Activated CD8-positive, alpha-beta T cell treated with anti-CD3 and anti-CD28 coated beads, Interleukin-2, amount 10 ng/mL, durations not matched to agents 7 days and 5 days (primary cell): Measurements from ENCODE around the gene PTPN5. TPM values are rescaled to one million over a fixed set of nuclear protein-coding genes. Genes with fewer than 3 reads are reported as not detected.
A peak's percentile ranks its signal among the peaks of the same experiment; 100 is the strongest.

Experiments used
- ATAC-seq: fragments of 150-1000 bp; cut with Tn5 transposase; one replicate; pipeline ENCODE4 v1.10.0; 2021; ENCODE audit warnings: moderate library complexity
- CTCF ChIA-PET: fragments of 350-600 bp; sonication (Branson Sonifier 250); formaldehyde crosslinking; loops from one replicate; lab custom pipeline; 2021; ENCODE audit warnings: antibody characterized with exemption; lab: Charles Lee
- POLR2A ChIA-PET: fragments of 350-600 bp; sonication (Branson Sonifier 250); formaldehyde crosslinking; loops from one replicate; lab custom pipeline; 2021; ENCODE audit warnings: antibody characterized with exemption; lab: Charles Lee
- DNase-seq: peaks from one replicate; pipeline ENCODE4 v3.0.0-alpha.2; 2020
- H3K27ac Mint-ChIP-seq: one replicate; pipeline ENCODE4 v1.8.0; 2021; ENCODE audit warnings: mild to moderate bottlenecking, mixed read lengths
- H3K27me3 Mint-ChIP-seq: one replicate; pipeline ENCODE4 v1.8.0; 2021; ENCODE audit warnings: low read depth, mixed read lengths
- H3K36me3 Mint-ChIP-seq: one replicate; pipeline ENCODE4 v1.8.0; 2021; ENCODE audit warnings: low read depth, mixed read lengths
- H3K4me1 Mint-ChIP-seq: one replicate; pipeline ENCODE4 v1.8.0; 2021; ENCODE audit warnings: low read depth, mixed read lengths
- H3K4me3 Mint-ChIP-seq: one replicate; pipeline ENCODE4 v1.8.0; 2021; ENCODE audit warnings: mild to moderate bottlenecking, mixed read lengths
- H3K9me3 Mint-ChIP-seq: one replicate; pipeline ENCODE4 v1.8.0; 2022; ENCODE audit warnings: mixed read lengths; ENCODE audit not compliant: insufficient read depth
- total RNA-seq, 2 experiments: library from RNA; stranded (reverse); gene quantifications; one replicate each; pipeline ENCODE4 v1.2.3, GENCODE V29; 2021

Gene PTPN5
- total RNA-seq, 2 experiments from 2014 or later, result not detected

GRCh38 chr11:18721561-18722292 lies 69.9 kb downstream of the PTPN5 start:
- H3K4me1 Mint-ChIP-seq, result peaks cover 12% of the 10 kb centered on the region
- no peaks in the 10 kb centered on the region for H3K36me3 Mint-ChIP-seq
- ChIA-PET CTCF (interaction anchor here (0.6 to 3.9 kb wide), 59 partner anchors 8 to 674 kb away, joined by 3 to 42 read pairs (median 4); partner anchors contain the start of genes SAAL1, SPTY2D1, TMEM86A and TSG101), POLR2A (interaction anchor here (1.6 kb wide), 1 partner anchor 195 kb away, joined by 6 read pairs; the partner anchor contains the start of gene TSG101)
- peak overlapping the region; percentile 18 for H3K27ac Mint-ChIP-seq
- peaks cover 15% of the 10 kb centered on the region for H3K27me3 Mint-ChIP-seq
- peak overlapping the region; percentile 79 for H3K4me3 Mint-ChIP-seq
- H3K9me3 Mint-ChIP-seq, result no peaks in the 10 kb centered on the region
- peak; percentile 66 for DNase-seq
- peak; percentile 56 for ATAC-seq

DNA sequence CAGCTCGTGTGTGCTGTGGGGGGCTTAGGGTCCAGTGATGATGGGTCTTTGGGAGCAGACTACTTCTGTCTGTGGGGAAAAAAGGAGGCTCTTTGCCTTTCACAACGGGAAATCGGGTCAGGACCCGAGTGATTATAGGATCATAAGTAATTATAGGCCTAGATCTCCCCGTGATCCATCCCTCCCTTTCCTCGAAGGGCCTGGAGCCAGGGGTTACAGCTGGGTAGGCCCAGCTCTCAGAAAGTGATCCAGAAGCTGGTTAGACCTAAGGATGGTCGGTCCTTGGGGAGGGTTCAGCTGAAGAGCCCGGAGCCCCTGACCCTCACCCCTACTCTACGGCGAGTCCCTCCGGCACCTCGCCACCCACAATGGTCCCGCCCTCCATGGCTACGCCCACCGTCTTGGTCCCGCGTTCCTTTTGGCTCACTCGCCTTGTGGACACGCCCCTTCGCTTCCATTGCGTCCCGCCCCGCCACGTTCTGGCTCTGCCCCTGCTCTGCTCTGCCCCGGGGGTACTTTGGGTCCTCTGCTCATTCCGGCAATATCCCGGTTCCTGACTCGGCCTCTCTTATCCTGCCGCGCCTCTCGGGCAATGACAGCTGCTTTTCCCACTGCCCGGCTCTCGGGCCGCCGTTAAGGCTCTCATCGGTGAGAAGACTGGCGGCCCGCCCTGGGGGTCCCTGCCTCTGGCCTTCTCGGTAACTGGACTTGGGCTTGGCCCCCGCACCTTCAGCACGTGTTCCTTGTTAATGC lies 70.6 kb downstream of the PTPN5 start:
- Mint-ChIP-seq H3K4me3 (peak overlapping the region; percentile 79), H3K27me3 (peaks cover 16% of the 10 kb centered on the region), H3K4me1 (peaks cover 12% of the 10 kb centered on the region), H3K9me3 (no peaks in the 10 kb centered on the region), H3K36me3 (no peaks in the 10 kb centered on the region), H3K27ac (no peak overlapping the region)
- ATAC-seq (peak; percentile 95), DNase-seq (peak; percentile 83)
- CTCF ChIA-PET, result interaction anchor here (0.8 to 3.9 kb wide), 34 partner anchors 8 to 605 kb away, joined by 3 to 42 read pairs (median 6); partner anchors contain the start of genes SPTY2D1, TMEM86A and TSG101
- POLR2A ChIA-PET, result no interaction called here

- ChIA-PET POLR2A (no interaction called here), CTCF (interaction anchor here (0.9 to 2.9 kb wide), 6 partner anchors 11 to 476 kb away, joined by 3 to 21 read pairs (median 4); no protein-coding TSS in a partner anchor)
- Mint-ChIP-seq H3K27me3 (peaks cover 16% of the 10 kb centered on the region), H3K4me3 (peak overlapping the region; percentile 79), H3K9me3 (no peaks in the 10 kb centered on the region), H3K27ac (no peak overlapping the region), H3K4me1 (peaks cover 12% of the 10 kb centered on the region), H3K36me3 (no peaks in the 10 kb centered on the region)
- ATAC-seq (no peak), DNase-seq (no peak)
These were observed 71.3 kb downstream of the PTPN5 start for GRCh38 chr11:18720091-18720807.

DNA sequence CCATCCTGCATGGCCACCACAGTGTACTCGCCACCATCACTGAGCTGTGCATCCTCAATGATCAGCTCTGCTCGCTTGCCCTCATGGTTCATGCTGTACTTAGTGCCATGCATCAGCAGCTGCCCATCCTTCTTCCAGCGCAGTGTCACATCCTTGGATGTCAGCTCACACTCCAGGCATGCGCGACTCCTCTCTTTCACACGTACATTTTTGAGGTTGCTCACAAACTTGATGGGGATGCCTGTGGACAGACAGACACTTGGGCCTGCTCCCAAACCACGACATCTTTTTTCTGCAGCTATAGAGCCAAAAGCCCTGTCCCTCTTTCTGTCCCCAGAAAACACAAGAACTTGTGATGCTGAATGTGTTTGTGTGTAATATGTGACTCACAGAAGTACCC lies 76.1 kb downstream of the PTPN5 start:
- no peaks in the 10 kb centered on the region for H3K9me3 Mint-ChIP-seq
- H3K27me3 Mint-ChIP-seq, result peaks cover 12% of the 10 kb centered on the region
- H3K27ac Mint-ChIP-seq, result no peak overlapping the region
- ChIA-PET POLR2A (no interaction called here), CTCF (interaction anchor here (1.1 to 2.8 kb wide), 2 partner anchors 12 to 91 kb away, joined by 3 to 7 read pairs; no protein-coding TSS in a partner anchor)
- peaks cover under 1% of the 10 kb centered on the region for H3K4me1 Mint-ChIP-seq
- DNase-seq (no peak), ATAC-seq (no peak)
- H3K4me3 Mint-ChIP-seq, result no peak overlapping the region
- H3K36me3 Mint-ChIP-seq, result no peaks in the 10 kb centered on the region

DNA sequence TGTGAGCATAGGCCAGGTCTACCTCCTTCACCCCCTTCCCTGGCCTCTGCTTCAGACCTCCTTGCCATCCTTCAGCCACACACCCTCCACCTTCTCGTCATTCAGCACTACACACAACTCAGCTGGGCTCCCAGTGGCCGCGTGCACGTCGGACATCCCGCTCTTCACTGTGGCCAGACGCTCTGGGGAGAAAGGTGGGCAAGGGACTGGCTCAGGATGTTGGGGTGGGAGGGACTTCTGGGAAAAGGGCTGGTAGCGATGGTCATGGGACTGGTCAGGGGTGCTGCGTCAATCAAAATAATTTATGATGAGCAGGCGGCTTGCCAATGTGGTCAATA lies 77.2 kb downstream of the PTPN5 start:
- ATAC-seq (no peak), DNase-seq (no peak)
- Mint-ChIP-seq H3K4me3 (no peak overlapping the region), H3K36me3 (no peaks in the 10 kb centered on the region), H3K27me3 (peaks cover 12% of the 10 kb centered on the region), H3K4me1 (no peaks in the 10 kb centered on the region), H3K9me3 (no peaks in the 10 kb centered on the region), H3K27ac (no peak overlapping the region)
- CTCF ChIA-PET, result interaction anchor here (2.5 to 3.2 kb wide), 2 partner anchors 9 to 14 kb away, joined by 11 to 30 read pairs; no protein-coding TSS in a partner anchor
- POLR2A ChIA-PET, result no interaction called here

- DNase-seq (no peak), ATAC-seq (no peak)
- H3K4me3 Mint-ChIP-seq, result no peak overlapping the region
- POLR2A ChIA-PET, result no interaction called here
- no peaks in the 10 kb centered on the region for H3K36me3 Mint-ChIP-seq
- CTCF ChIA-PET, result interaction anchor here (1.1 to 3.2 kb wide), 4 partner anchors 9 to 51 kb away, joined by 3 to 30 read pairs (median 8); no protein-coding TSS in a partner anchor
- no peak overlapping the region for H3K27ac Mint-ChIP-seq
- H3K4me1 Mint-ChIP-seq, result no peaks in the 10 kb centered on the region
- H3K9me3 Mint-ChIP-seq, result no peaks in the 10 kb centered on the region
- H3K27me3 Mint-ChIP-seq, result peaks cover 12% of the 10 kb centered on the region
These were observed 77.8 kb downstream of the PTPN5 start for GRCh38 chr11:18713646-18714442.

DNA sequence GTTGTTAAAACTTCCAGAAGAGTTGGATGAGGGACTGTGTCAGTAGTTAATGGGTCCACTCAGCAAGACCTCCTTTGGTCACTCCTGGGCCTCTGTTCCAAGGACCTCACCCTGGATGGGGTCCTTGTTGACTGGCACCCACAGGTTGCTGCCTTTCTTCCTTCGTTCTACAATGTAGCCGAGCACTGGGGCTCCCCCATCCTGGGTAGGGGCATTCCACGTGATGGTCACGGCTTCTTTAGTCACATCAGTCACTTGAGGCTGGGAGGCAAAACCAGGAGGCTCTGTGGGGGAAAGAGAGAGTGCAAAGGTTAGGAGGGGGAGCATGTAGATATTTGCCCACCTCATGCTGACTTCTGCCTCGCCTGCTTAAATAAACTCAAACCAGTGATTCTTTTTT lies 81.1 kb downstream of the PTPN5 start:
- H3K27ac Mint-ChIP-seq, result no peak overlapping the region
- ATAC-seq (no peak), DNase-seq (no peak)
- H3K4me1 Mint-ChIP-seq, result peaks cover 10% of the 10 kb centered on the region
- ChIA-PET CTCF (interaction anchor here (1.4 kb wide), 1 partner anchor 12 kb away, joined by 4 read pairs; no protein-coding TSS in a partner anchor), POLR2A (no interaction called here)
- H3K27me3 Mint-ChIP-seq, result peaks cover 25% of the 10 kb centered on the region
- no peaks in the 10 kb centered on the region for H3K9me3 Mint-ChIP-seq
- no peaks in the 10 kb centered on the region for H3K36me3 Mint-ChIP-seq
- no peak overlapping the region for H3K4me3 Mint-ChIP-seq

GRCh38 chr11:18709414-18709813 lies 82.2 kb downstream of the PTPN5 start:
- CTCF ChIA-PET, result interaction anchor here (1.4 kb wide), 1 partner anchor 13 kb away, joined by 4 read pairs; no protein-coding TSS in a partner anchor
- Mint-ChIP-seq H3K27ac (no peak overlapping the region), H3K9me3 (no peaks in the 10 kb centered on the region), H3K36me3 (no peaks in the 10 kb centered on the region), H3K27me3 (peaks cover 32% of the 10 kb centered on the region), H3K4me3 (no peak overlapping the region), H3K4me1 (peaks cover 16% of the 10 kb centered on the region)
- no peak for DNase-seq
- POLR2A ChIA-PET, result no interaction called here
- no peak for ATAC-seq

DNA sequence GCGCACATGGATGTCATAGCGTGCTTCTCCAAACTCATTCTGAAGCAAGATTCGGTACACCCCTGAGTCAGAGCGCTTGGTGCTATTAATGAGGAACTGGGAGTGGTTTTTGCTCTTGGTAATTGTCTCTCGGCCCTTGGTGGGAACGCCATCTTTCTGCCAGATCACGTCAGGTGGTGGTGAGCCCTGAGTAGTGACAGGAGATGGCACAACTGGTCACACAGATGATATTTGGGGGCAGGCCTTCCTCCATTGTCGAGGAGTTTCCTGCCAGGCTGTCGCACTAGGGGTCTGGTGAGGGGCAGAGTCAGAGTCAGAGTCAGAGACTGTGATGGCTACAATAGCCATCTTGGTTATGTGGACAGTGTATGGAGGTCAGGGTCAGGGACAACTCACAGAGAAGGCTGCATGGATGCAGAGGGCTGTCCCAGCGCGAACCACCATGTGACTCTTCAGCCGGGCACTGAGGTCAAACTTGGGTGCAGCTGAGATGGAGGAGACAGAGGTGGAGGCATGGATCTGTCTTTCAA lies 83.7 kb downstream of the PTPN5 start:
- no peak for ATAC-seq
- CTCF ChIA-PET, result no interaction called here

GRCh38 chr11:18706330-18707243 lies 85.0 kb downstream of the PTPN5 start:
- ATAC-seq (peak; percentile 74), DNase-seq (peak; percentile 49)
- ChIA-PET CTCF (interaction anchor here (1.7 to 5.4 kb wide), 2 partner anchors 16 to 57 kb away, joined by 6 to 35 read pairs; no protein-coding TSS in a partner anchor), POLR2A (interaction anchor here (0.6 kb wide), 1 partner anchor 11 kb away, joined by 3 read pairs; no protein-coding TSS in a partner anchor)
- peak overlapping the region; percentile 67 for H3K4me3 Mint-ChIP-seq
- H3K36me3 Mint-ChIP-seq, result no peaks in the 10 kb centered on the region
- H3K27ac Mint-ChIP-seq, result no peak overlapping the region
- H3K9me3 Mint-ChIP-seq, result no peaks in the 10 kb centered on the region
- H3K27me3 Mint-ChIP-seq, result peaks cover 32% of the 10 kb centered on the region
- peaks cover 16% of the 10 kb centered on the region for H3K4me1 Mint-ChIP-seq

More for the DNA sequence above, 83.7 kb downstream of the PTPN5 start:
- DNase-seq, result no peak
- POLR2A ChIA-PET, result no interaction called here
- peaks cover 32% of the 10 kb centered on the region for H3K27me3 Mint-ChIP-seq
- H3K36me3 Mint-ChIP-seq, result no peaks in the 10 kb centered on the region
- peaks cover 16% of the 10 kb centered on the region for H3K4me1 Mint-ChIP-seq
- no peaks in the 10 kb centered on the region for H3K9me3 Mint-ChIP-seq
- H3K27ac Mint-ChIP-seq, result no peak overlapping the region
- H3K4me3 Mint-ChIP-seq, result no peak overlapping the region
